Panc1 (cell line): ENCODE results near the gene C5orf58. TPM values are rescaled to one million over a fixed set of nuclear protein-coding genes. Genes with fewer than 3 reads are reported as not detected.

Experiments used
- ATAC-seq: fragments of 200-7000 bp; cut with Tn5 transposase; 2 replicates; pipeline ENCODE4 v1.9.1; 2020; ENCODE audit warnings: mild to moderate bottlenecking, moderate library complexity
- BruUV-seq: library from RNA; stranded (reverse); fragments of 400-500 nt; replicated peaks from 2 replicates; lab custom pipeline; 2021; lab: Mats Ljungman, UMichigan
- CTCF ChIA-PET: fragments of 300-600 bp; sonication (Branson Sonifier 250); formaldehyde crosslinking; loops from one replicate; lab custom pipeline; 2022; ENCODE audit warnings: antibody characterized with exemption; lab: Charles Lee
- POLR2A ChIA-PET: fragments of 300-600 bp; sonication (Branson Sonifier 250); formaldehyde crosslinking; loops from one replicate; lab custom pipeline; 2022; ENCODE audit warnings: antibody characterized with exemption; lab: Charles Lee
- DNase-seq: peaks from one replicate; pipeline ENCODE4 v3.0.0-alpha.2; 2010; ENCODE audit warnings: low read depth, low spot score
- H3K27ac ChIP-seq: 2 replicates; pipeline ENCODE4 v1.5.1; 2011; ENCODE audit warnings: mild to moderate bottlenecking, low read length, inconsistent platforms
- H3K27me3 ChIP-seq: fragments of 200-500 bp; sonication (Bioruptor generic); 2 replicates; pipeline ENCODE4 v1.6.0; 2014; ENCODE audit warnings: low read length, inconsistent platforms; ENCODE audit not compliant: control insufficient read depth, insufficient read depth
- H3K36me3 ChIP-seq: fragments of 200-500 bp; sonication (Bioruptor generic); 2 replicates; pipeline ENCODE4 v1.5.1; 2014; ENCODE audit warnings: inconsistent platforms, mild to moderate bottlenecking, low read length, moderate library complexity; ENCODE audit not compliant: control insufficient read depth, insufficient read depth
- H3K4me1 ChIP-seq: 2 replicates; pipeline ENCODE4 v1.5.1; 2011; ENCODE audit warnings: inconsistent platforms, mild to moderate bottlenecking, low read length, moderate library complexity; ENCODE audit not compliant: control insufficient read depth, insufficient read depth
- H3K4me3 ChIP-seq, 2 experiments: 2 replicates each; pipeline ENCODE4 v1.5.1; 2011 to 2012; ENCODE audit warnings: low read depth in 2 of 2, low read length in 2 of 2, mild to moderate bottlenecking in 2 of 2, inconsistent platforms in 1 of 2, moderate library complexity in 1 of 2
- H3K9me3 ChIP-seq: fragments of 200-500 bp; sonication (Bioruptor generic); 2 replicates; pipeline ENCODE4 v1.5.1; 2014; ENCODE audit warnings: low read depth, mild to moderate bottlenecking, inconsistent platforms, low read length, moderate library complexity; ENCODE audit not compliant: control insufficient read depth, insufficient read depth
- CTCF ChIP-seq: fragments of 450-650 bp; IDR thresholded peaks from 2 replicates; pipeline ENCODE4 v1.5.1; 2017; ENCODE audit warnings: mild to moderate bottlenecking
- POLR2AphosphoS5 ChIP-seq: IDR thresholded peaks from 2 replicates; pipeline ENCODE4 v1.6.1; 2012; ENCODE audit warnings: mild to moderate bottlenecking, low read depth, low read length, moderate library complexity
- REST ChIP-seq, 2 experiments: IDR thresholded peaks; 2 replicates each; pipeline ENCODE4 v1.6.1; 2011 to 2012; ENCODE audit warnings: low read depth in 2 of 2, control low read depth in 1 of 2, low read length in 1 of 2, mild to moderate bottlenecking in 1 of 2, moderate library complexity in 1 of 2; ENCODE audit not compliant: insufficient read depth in 1 of 2
- SIN3A ChIP-seq: IDR thresholded peaks from 2 replicates; pipeline ENCODE4 v1.6.1; 2012; ENCODE audit warnings: low read depth, mild to moderate bottlenecking, low read length, moderate library complexity, borderline replicate concordance; ENCODE audit not compliant: insufficient read depth
- TCF7L2 ChIP-seq: IDR thresholded peaks from 2 replicates; pipeline ENCODE4 v1.6.1; 2011; ENCODE audit warnings: mild to moderate bottlenecking, low read depth, low read length, inconsistent platforms
- in situ Hi-C: cut with HindIII; loops from 2 replicates; pipeline ENCODE4 v1.10.0; 2016; ENCODE audit warnings: low sequenced_read_pairs, low pct_unique_long_range_greater_than_20kb
- intact Hi-C: fragments of 100-400 bp; cut with micrococcal nuclease; formaldehyde crosslinking; loops from one replicate; pipeline ENCODE4 v1.10.0; 2022; ENCODE audit not compliant: unreplicated experiment
- total RNA-seq: library from RNA; stranded (reverse); gene quantifications from one replicate; pipeline ENCODE4 v1.2.1, GENCODE V29; 2021; ENCODE audit not compliant: unreplicated experiment

The C5orf58 gene
- total RNA-seq, 1 experiment from 2014 or later: 0.15 TPM

- CTCF ChIA-PET: interaction anchor here (1.2 kb wide), 1 partner anchor 195 kb away, joined by 3 read pairs; no protein-coding TSS in a partner anchor
- POLR2A ChIA-PET: no interaction called here
- Histone ChIP-seq H3K4me1 (0 out of 2 replicates have a peak, but pooled peaks cover 3% of the 10 kb centered on the region), H3K36me3 (no peaks in the 10 kb centered on the region), H3K27ac (no peak overlapping the region), H3K4me3 (no peak overlapping the region), H3K27me3 (peaks cover 2% of the 10 kb centered on the region; the same call in 1 of the 2 replicates), H3K9me3 (no peaks in the 10 kb centered on the region)
- in situ Hi-C loops: no loop called here
- ATAC-seq (no peak), DNase-seq (no peak)
- BruUV-seq: no TSS peak
- TF ChIP-seq CTCF (no peak), TCF7L2 (no peak), SIN3A (no peak), POLR2AphosphoS5 (no peak), REST (IDR thresholded peaks at IDR 0.05; ENCODE audit: insufficient read depth in 1 of 2, low read depth in 2 of 2, low read length in 1 of 2) (no peak)
- intact Hi-C loops: loop anchor here (1.0 to 5.0 kb wide), 2 partner anchors 194 to 406 kb away; no protein-coding TSS in a partner anchor
Observed at GRCh38 chr5:170226661-170227060, 6.1 kb upstream of the C5orf58 start.

- Histone ChIP-seq H3K27me3 (peaks cover 2% of the 10 kb centered on the region; the same call in 1 of the 2 replicates), H3K4me3 (no peak overlapping the region), H3K27ac (no peak overlapping the region), H3K36me3 (no peaks in the 10 kb centered on the region), H3K9me3 (no peaks in the 10 kb centered on the region), H3K4me1 (0 out of 2 replicates have a peak, but pooled peaks cover 3% of the 10 kb centered on the region)
- ChIA-PET CTCF (no interaction called here), POLR2A (no interaction called here)
- in situ Hi-C loops (no loop called here), intact Hi-C loops (loop anchor here (5.0 kb wide), 1 partner anchor 403 kb away; no protein-coding TSS in a partner anchor)
- BruUV-seq: no TSS peak
- ATAC-seq: no peak
- no peak for DNase-seq
- TF ChIP-seq REST (IDR thresholded peaks at IDR 0.05; ENCODE audit: insufficient read depth in 1 of 2, low read depth in 2 of 2, low read length in 1 of 2) (no peak), TCF7L2 (no peak), CTCF (no peak), SIN3A (no peak), POLR2AphosphoS5 (no peak)
Observed at GRCh38 chr5:170228762-170229435, 3.9 kb upstream of the C5orf58 start.
